ENCODE results near the gene TJP1.
"Not testable (repeated sequence)": the region's sequence is repeated elsewhere in the genome, so short reads cannot be mapped to it uniquely, and the experiment has no call there.

TJP1 gene

GRCh38 chr15:29682781-29683180 lies 139.5 kb downstream of the TJP1 start:
- H3K4me1 ChIP-seq (ENCODE audit: insufficient read depth, low read length): no peaks in the 10 kb centered on the region
- H3K27me3 ChIP-seq (ENCODE audit: insufficient read depth, low read length): no peaks in the 10 kb centered on the region
- H3K9ac ChIP-seq (ENCODE audit: low read depth, low read length): no peak overlapping the region
- no peaks in the 10 kb centered on the region for H3K36me3 ChIP-seq (ENCODE audit: insufficient read depth, low read depth, low read length)
- no peak overlapping the region for H3K4me3 ChIP-seq (ENCODE audit: low read length)
- H3K27ac ChIP-seq (ENCODE audit: low read length): no peak overlapping the region
- no peaks in the 10 kb centered on the region for H3K9me3 ChIP-seq (ENCODE audit: insufficient read depth, low read depth, low read length)

GRCh38 chr15:29682361-29682760 lies 139.9 kb downstream of the TJP1 start:
- Histone ChIP-seq H3K4me3 (ENCODE audit: low read length) (no peak overlapping the region), H3K27ac (ENCODE audit: low read length) (no peak overlapping the region), H3K4me1 (ENCODE audit: insufficient read depth, low read length) (no peaks in the 10 kb centered on the region), H3K9ac (ENCODE audit: low read depth, low read length) (no peak overlapping the region), H3K36me3 (ENCODE audit: insufficient read depth, low read depth, low read length) (no peaks in the 10 kb centered on the region), H3K27me3 (ENCODE audit: insufficient read depth, low read length) (no peaks in the 10 kb centered on the region), H3K9me3 (ENCODE audit: insufficient read depth, low read depth, low read length) (no peaks in the 10 kb centered on the region)

- Histone ChIP-seq H3K4me1 (ENCODE audit: insufficient read depth, low read length) (no peaks in the 10 kb centered on the region; the same call in 1 of the 2 replicates), H3K4me3 (ENCODE audit: low read length) (no peak overlapping the region), H3K9ac (ENCODE audit: low read depth, low read length) (no peak overlapping the region), H3K27me3 (ENCODE audit: insufficient read depth, low read length) (no peaks in the 10 kb centered on the region), H3K27ac (ENCODE audit: low read length) (no peak overlapping the region), H3K36me3 (ENCODE audit: insufficient read depth, low read depth, low read length) (no peaks in the 10 kb centered on the region), H3K9me3 (ENCODE audit: insufficient read depth, low read depth, low read length) (no peaks in the 10 kb centered on the region)
Observed at GRCh38 chr15:29681946-29682345, 140.3 kb downstream of the TJP1 start.

- Histone ChIP-seq H3K27me3 (ENCODE audit: insufficient read depth, low read length) (no peaks in the 10 kb centered on the region), H3K4me1 (ENCODE audit: insufficient read depth, low read length) (no peaks in the 10 kb centered on the region; the same call in 1 of the 2 replicates), H3K9ac (ENCODE audit: low read depth, low read length) (no peak overlapping the region), H3K4me3 (ENCODE audit: low read length) (no peak overlapping the region), H3K27ac (ENCODE audit: low read length) (no peak overlapping the region), H3K36me3 (ENCODE audit: insufficient read depth, low read depth, low read length) (no peaks in the 10 kb centered on the region), H3K9me3 (ENCODE audit: insufficient read depth, low read depth, low read length) (no peaks in the 10 kb centered on the region)
Observed at GRCh38 chr15:29681166-29681845, 141.0 kb downstream of the TJP1 start.

- Histone ChIP-seq H3K4me3 (ENCODE audit: low read length) (no peak overlapping the region), H3K36me3 (ENCODE audit: insufficient read depth, low read depth, low read length) (no peaks in the 10 kb centered on the region), H3K4me1 (ENCODE audit: insufficient read depth, low read length) (no peaks in the 10 kb centered on the region; the same call in 1 of the 2 replicates), H3K27ac (ENCODE audit: low read length) (no peak overlapping the region), H3K27me3 (ENCODE audit: insufficient read depth, low read length) (peaks cover 4% of the 10 kb centered on the region; the same call in 1 of the 2 replicates), H3K9me3 (ENCODE audit: insufficient read depth, low read depth, low read length) (no peaks in the 10 kb centered on the region), H3K9ac (ENCODE audit: low read depth, low read length) (no peak overlapping the region)
Observed at GRCh38 chr15:29680465-29681165, 141.7 kb downstream of the TJP1 start.

- H3K4me3 ChIP-seq (ENCODE audit: low read length): no peak overlapping the region
- no peak overlapping the region for H3K27ac ChIP-seq (ENCODE audit: low read length)
- H3K9ac ChIP-seq (ENCODE audit: low read depth, low read length): no peak overlapping the region
- no peaks in the 10 kb centered on the region; the same call in 1 of the 2 replicates for H3K4me1 ChIP-seq (ENCODE audit: insufficient read depth, low read length)
- H3K9me3 ChIP-seq (ENCODE audit: insufficient read depth, low read depth, low read length): no peaks in the 10 kb centered on the region
- H3K27me3 ChIP-seq (ENCODE audit: insufficient read depth, low read length): peaks cover 10% of the 10 kb centered on the region; the same call in 1 of the 2 replicates
- H3K36me3 ChIP-seq (ENCODE audit: insufficient read depth, low read depth, low read length): no peaks in the 10 kb centered on the region
Observed at GRCh38 chr15:29678504-29679034, 143.7 kb downstream of the TJP1 start.

- H3K4me1 ChIP-seq (ENCODE audit: insufficient read depth, low read length): no peaks in the 10 kb centered on the region; the same call in 1 of the 2 replicates
- H3K27ac ChIP-seq (ENCODE audit: low read length): no peak overlapping the region
- H3K27me3 ChIP-seq (ENCODE audit: insufficient read depth, low read length): peaks cover 10% of the 10 kb centered on the region; the same call in 1 of the 2 replicates
- no peak overlapping the region for H3K4me3 ChIP-seq (ENCODE audit: low read length)
- H3K36me3 ChIP-seq (ENCODE audit: insufficient read depth, low read depth, low read length): no peaks in the 10 kb centered on the region
- H3K9ac ChIP-seq (ENCODE audit: low read depth, low read length): no peak overlapping the region
- no peaks in the 10 kb centered on the region for H3K9me3 ChIP-seq (ENCODE audit: insufficient read depth, low read depth, low read length)
Observed at GRCh38 chr15:29677871-29678461, 144.3 kb downstream of the TJP1 start.

- peaks cover 10% of the 10 kb centered on the region; the same call in 1 of the 2 replicates for H3K27me3 ChIP-seq (ENCODE audit: insufficient read depth, low read length)
- no peak overlapping the region for H3K27ac ChIP-seq (ENCODE audit: low read length)
- H3K4me1 ChIP-seq (ENCODE audit: insufficient read depth, low read length): no peaks in the 10 kb centered on the region; the same call in 1 of the 2 replicates
- H3K36me3 ChIP-seq (ENCODE audit: insufficient read depth, low read depth, low read length): no peaks in the 10 kb centered on the region
- H3K4me3 ChIP-seq (ENCODE audit: low read length): no peak overlapping the region
- no peak overlapping the region for H3K9ac ChIP-seq (ENCODE audit: low read depth, low read length)
- H3K9me3 ChIP-seq (ENCODE audit: insufficient read depth, low read depth, low read length): no peaks in the 10 kb centered on the region
Observed at GRCh38 chr15:29677455-29677854, 144.8 kb downstream of the TJP1 start.

GRCh38 chr15:29676961-29677402 lies 145.3 kb downstream of the TJP1 start:
- H3K9ac ChIP-seq (ENCODE audit: low read depth, low read length): no peak overlapping the region
- H3K4me3 ChIP-seq (ENCODE audit: low read length): no peak overlapping the region
- H3K36me3 ChIP-seq (ENCODE audit: insufficient read depth, low read depth, low read length): no peaks in the 10 kb centered on the region
- no peaks in the 10 kb centered on the region; the same call in 1 of the 2 replicates for H3K4me1 ChIP-seq (ENCODE audit: insufficient read depth, low read length)
- no peaks in the 10 kb centered on the region for H3K9me3 ChIP-seq (ENCODE audit: insufficient read depth, low read depth, low read length)
- H3K27me3 ChIP-seq (ENCODE audit: insufficient read depth, low read length): peaks cover 10% of the 10 kb centered on the region; the same call in 1 of the 2 replicates
- H3K27ac ChIP-seq (ENCODE audit: low read length): no peak overlapping the region

GRCh38 chr15:29676374-29676960 lies 145.8 kb downstream of the TJP1 start:
- not testable (repeated sequence) for H3K4me1 ChIP-seq (ENCODE audit: insufficient read depth, low read length); H3K9ac ChIP-seq (ENCODE audit: low read depth, low read length); H3K9me3 ChIP-seq (ENCODE audit: insufficient read depth, low read depth, low read length); H3K36me3 ChIP-seq (ENCODE audit: insufficient read depth, low read depth, low read length); H3K27ac ChIP-seq (ENCODE audit: low read length)
- H3K27me3 ChIP-seq (ENCODE audit: insufficient read depth, low read length): peaks cover 10% of the 10 kb centered on the region; the same call in 1 of the 2 replicates
- H3K4me3 ChIP-seq (ENCODE audit: low read length): peak overlapping the region; percentile 70; the same call in 1 of the 2 replicates

- H3K9me3 ChIP-seq (ENCODE audit: insufficient read depth, low read depth, low read length): no peaks in the 10 kb centered on the region
- H3K27ac ChIP-seq (ENCODE audit: low read length): no peak overlapping the region
- H3K4me1 ChIP-seq (ENCODE audit: insufficient read depth, low read length): no peaks in the 10 kb centered on the region; the same call in 1 of the 2 replicates
- H3K9ac ChIP-seq (ENCODE audit: low read depth, low read length): peak overlapping the region; percentile 41; the same call in 1 of the 2 replicates
- peak overlapping the region; percentile 70 for H3K4me3 ChIP-seq (ENCODE audit: low read length)
- no peaks in the 10 kb centered on the region for H3K36me3 ChIP-seq (ENCODE audit: insufficient read depth, low read depth, low read length)
- peaks cover 10% of the 10 kb centered on the region; the same call in 1 of the 2 replicates for H3K27me3 ChIP-seq (ENCODE audit: insufficient read depth, low read length)
Observed at GRCh38 chr15:29675791-29676301, 146.4 kb downstream of the TJP1 start.
